ENCODE data around the gene SPANXN2.
"Not testable (repeated sequence)": the region's sequence is repeated elsewhere in the genome, so short reads cannot be mapped to it uniquely, and the experiment has no call there.

SPANXN2 gene, protein sequence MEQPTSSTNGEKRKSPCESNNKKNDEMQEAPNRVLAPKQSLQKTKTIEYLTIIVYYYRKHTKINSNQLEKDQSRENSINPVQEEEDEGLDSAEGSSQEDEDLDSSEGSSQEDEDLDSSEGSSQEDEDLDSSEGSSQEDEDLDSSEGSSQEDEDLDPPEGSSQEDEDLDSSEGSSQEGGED

DNA sequence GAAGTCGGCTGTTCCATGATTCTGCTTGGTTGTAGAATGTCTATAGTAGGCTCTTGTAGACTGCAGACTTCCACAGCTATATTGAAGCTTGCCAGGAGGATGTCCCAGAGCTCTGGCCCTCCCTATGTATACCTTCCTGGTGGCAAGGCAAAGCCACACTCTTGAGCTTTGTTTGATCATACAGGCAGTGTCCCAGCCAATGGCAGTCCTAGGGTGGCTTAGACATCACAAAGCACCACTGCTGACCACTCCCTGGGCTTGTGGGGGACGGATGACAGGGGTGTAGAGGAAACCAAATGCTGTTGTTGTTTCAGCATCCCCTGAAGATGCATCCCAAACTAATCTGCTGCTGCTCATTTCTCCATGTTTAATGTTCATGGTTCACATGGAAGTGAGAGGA lies at the start of gene SPANXN2:
TSS of gene SPANXN2 (minus strand) at position 101 of the 400 bp plus-strand sequence. CDS start at position 17, 84 bp downstream.
- DNase-seq = not testable (repeated sequence)

DNA sequence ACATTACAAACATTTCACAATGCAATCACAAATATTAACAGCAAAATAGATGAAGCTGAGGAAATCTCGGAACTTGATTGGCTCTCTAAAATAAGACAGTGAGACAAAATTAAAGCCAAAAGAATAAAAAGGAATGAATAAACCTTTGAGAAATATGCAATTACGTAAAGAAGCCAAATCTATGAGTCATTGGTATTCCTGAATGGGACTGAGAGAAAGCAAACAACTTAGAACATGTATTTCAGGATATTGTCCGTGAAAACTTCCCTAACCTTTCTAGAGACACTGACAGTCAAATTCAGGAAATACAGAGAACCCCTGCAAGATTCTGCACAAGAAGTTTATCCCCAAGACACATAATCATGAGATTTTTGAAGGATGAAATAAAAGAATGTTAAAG lies 48.4 kb upstream of the SPANXN2 start:
- no peak for DNase-seq

DNA sequence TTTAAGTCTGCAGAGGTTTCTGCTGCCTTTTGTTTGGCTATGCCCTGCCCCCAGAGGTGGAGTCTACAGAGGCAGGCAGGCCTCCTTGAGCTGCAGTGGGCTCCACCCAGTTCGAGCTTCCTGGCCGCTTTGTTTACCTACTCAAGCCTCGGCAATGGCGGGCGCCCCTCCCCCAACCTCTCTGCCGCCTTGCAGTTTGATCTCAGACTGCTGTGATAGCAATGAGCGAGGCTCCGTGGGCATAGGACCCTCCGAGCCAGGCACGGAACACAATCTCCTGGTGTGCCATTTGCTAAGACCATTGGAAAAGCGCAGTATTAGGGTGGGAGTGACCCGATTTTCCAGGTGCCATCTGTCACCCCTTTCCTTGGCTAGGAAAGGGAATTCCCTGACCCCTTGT lies 47.2 kb upstream of the SPANXN2 start:
- DNase-seq = not testable (repeated sequence)

DNA sequence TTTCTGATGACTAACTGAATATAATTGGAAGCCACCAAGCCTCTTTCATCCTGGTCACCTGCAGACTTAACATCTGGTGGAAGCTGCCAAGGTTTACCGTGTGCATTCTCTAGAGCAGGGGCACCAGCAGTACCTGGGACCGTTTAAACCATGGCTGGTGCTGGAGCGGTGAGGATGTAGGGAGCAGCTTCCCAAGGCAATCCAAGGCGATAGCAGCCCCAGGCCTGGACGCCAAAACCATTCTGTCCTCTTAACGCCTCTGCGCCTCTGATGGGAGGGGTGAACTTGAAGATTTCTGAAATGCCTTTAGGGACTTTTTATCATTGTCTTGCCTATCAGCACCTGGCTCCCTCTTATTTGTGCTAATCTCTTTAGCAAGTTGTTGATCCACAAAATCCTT lies 37.3 kb upstream of the SPANXN2 start:
- DNase-seq = no peak

DNA sequence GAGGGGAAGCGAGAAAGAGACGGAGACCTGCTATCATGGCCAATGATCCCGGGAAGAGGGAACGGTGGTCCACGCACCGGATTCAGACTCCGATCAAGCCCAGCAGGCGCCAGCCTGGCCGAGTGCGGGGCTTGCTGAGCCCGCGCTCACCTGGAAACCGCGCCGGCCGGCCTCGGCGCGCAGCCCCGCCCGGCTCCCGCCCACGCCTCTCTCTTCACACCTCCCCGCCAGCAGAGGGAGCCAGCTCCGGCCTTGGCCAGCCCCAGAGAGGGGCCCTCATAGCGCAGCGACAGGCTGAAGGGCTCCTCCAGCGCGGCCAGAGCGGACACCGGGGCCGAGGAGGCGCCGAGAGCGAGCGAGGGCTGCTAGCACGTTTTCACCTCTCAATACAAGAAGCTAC lies 36.8 kb upstream of the SPANXN2 start:
- DNase-seq = no peak

DNA sequence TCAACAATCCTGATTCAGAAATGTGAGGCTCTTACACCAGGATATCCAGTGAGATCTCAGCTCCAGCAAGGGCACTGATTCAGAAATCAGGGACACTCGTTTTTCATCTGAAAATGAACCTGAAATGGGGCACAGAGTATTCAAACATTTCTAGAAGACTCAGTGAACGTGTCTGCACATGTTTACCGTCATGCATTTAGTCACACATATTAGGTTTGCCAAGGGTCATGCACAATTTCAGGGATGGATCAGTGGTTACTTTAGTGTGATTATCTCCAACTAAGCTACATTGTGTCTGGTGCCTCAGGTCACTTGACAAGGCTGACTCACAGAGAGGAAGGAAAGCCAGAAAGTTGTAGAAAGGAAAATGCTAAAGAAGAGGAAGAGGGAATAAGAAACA lies 33.6 kb upstream of the SPANXN2 start:
- no peak for DNase-seq

DNA sequence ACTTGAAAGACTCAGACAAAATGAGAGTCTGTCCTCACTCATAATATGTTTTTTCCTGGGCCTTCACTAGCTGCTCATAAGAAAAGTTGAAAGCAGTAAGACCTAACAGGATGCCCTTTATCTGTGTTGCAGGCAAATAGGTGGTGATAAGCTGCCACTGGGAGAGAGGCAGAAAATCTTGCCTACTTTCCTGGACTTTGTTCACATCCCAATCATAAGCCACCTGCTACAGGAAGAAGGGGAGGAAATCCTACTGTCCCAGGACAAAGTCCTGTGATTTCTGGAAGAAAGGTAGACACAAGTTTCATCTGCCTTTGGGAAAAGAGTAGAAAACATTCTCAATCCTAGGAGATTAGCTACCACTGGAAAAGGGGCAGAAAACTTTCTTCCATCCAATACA lies 13.3 kb upstream of the SPANXN2 start:
- no peak for DNase-seq

DNA sequence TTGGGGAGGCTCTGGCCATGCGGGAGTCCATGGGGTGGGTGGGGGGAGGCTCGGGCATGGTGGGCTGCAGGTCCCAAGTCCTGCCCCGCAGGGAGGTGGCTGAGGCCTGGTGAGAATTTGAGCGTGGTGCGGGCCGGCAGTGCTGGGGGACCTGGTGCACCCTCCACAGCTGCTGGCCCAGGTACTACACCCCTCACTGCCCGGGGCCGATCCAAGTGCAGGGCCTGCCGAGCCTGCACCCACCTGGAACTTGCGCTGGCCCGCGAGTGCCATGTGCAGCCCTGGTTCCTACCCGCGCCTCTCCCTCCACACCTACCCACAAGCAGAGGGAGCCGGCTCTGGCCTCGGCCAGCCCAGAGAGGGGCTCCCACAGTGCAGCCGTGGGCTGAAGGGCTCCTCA lies 5.7 kb upstream of the SPANXN2 start:
- no peak for DNase-seq

DNA sequence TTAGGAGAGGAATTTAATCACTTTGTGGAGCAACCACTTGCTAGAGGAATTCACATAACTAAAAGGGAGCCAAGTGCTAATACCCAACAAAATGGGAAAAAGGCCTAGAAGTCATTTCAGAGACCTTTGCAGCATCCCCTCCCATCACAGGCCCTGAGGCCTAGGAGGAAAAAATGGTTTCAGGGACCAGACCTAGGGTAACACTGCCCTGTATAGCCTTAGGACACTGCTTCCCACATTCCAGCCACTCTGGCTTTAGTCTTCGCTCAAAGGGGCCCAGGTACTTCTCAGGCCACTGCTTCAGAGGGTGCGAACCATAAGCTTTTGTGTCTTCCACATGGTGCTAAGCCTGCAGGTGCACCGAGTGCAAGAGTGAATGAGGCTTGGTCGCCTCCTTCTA lies 19.1 kb downstream of the SPANXN2 start:
- no peak for DNase-seq

DNA sequence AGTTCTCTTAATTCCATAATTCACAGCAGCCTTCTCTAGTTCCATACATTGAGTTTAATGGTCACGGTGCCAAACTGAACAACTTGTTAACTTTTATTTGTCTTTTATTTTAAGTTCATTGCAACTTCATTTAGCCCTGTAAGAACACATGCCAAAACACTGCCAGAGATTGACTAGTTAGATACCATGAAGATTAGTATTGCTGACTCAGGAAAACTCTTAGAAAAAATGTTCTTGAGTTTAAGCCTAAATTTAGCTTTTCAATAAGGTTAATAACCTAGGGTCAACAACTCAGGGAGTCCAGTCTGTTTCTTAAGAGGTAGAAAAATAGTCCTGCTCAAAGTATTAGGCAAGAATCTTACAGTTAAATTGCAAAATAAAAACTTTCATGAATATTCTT lies 25.7 kb downstream of the SPANXN2 start:
- DNase-seq = no peak

DNA sequence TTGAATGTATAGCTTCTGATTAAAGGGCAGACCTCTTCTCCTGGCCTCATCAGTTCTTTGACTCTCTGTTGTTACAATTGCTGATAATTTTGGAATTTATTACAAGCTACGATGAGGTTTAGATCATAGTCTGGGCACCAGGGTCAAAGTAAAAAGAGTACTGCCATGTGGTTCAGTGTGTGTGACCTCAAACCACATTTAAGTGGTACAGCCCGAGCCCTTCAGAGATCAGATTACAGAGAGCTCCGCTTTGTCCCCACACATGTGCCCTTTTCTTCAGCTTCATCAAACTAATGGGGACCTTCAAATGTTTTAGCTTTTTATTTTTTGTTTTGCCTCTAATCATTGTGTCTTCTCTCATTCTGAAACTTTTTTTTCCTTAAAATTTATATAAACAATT lies 37.1 kb downstream of the SPANXN2 start:
- no peak for DNase-seq

DNA sequence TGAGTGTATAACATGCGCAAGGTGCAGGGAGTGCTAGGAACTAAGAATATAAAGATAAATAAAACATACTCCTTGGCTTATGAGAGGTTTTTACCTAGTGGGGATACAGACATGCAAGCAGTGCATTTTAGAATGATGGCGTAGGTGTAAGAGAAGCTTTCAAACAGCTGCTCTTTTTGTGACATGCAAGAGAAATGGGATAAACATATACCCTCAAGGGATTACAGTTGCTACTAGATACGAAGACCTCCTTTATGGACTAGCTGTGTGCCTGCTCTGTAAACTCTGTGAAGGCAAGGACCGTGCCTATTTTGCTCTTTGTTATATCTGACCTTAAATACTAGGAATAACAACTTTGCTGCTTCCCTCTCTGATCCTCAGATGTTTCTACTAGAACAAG lies 45.6 kb downstream of the SPANXN2 start:
- DNase-seq = no peak

DNA sequence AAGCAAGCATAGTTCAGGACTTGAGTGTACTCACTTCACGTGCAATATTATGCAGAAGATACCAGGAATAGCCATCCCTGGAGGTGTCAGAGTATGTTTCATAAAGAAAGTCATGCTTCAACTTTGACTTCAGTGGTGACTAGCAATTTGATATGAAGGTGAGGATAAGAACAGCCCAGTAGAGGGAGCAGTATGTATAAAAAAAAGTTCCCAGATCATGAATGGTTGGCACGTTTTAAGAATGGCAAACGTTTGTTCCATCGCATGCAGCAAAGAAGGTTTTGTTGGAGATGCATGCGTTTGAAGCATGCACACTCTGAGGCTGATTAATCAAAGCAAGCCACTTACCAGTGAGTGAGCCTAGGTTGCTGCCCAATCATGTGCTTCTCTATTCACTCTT lies 51.2 kb downstream of the SPANXN2 start:
- DNase-seq = no peak

DNA sequence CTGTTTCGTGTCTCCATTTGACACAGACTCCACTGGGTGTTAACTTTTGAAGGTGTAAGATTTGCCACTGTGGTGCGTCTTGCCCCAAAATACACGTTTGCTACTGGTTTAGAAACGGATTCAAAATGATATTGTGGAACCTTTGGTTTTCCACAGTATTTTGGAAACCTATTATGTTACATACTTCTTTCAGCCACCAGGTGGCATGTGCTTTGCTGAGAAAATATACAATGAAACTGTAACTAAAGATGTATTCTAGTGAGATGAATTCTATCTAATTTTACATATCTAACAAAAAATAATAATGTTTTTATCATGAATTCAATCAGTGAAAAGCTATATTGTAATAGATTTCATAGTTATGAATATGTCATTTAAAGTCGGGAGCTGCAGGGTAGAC lies 56.2 kb downstream of the SPANXN2 start:
- DNase-seq = no peak

DNA sequence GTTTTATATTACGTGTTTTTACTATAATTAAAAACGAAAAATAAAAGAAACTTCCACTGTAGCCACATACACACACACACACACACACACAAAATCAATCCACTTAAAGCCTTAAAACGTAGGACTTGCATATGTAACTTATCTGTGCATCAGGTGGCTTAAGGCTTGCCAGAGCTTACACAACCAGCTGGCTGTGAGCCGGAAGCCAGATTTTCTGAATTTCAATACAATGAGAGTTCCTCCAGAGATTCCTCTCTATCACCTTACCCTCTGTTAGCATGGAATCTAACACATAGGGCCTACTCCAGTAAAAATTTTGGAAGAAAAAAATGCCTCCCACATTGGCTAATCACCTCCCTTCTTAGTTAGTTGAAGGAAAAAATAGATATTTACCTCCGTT lies 56.8 kb downstream of the SPANXN2 start:
- no peak for DNase-seq

All from NCI-H2029 treated with DMSO at 0.1 percent for 48 hours (cell line).